ENCODE results near the gene FGF18. TPM values are rescaled to one million over a fixed set of nuclear protein-coding genes. Genes with fewer than 3 reads are reported as not detected.

Gene FGF18
- total and polyA plus RNA-seq, 2 of the 4 experiments (the other 2 are of a cell fraction): 0.15 TPM; not detected in 1

DNA sequence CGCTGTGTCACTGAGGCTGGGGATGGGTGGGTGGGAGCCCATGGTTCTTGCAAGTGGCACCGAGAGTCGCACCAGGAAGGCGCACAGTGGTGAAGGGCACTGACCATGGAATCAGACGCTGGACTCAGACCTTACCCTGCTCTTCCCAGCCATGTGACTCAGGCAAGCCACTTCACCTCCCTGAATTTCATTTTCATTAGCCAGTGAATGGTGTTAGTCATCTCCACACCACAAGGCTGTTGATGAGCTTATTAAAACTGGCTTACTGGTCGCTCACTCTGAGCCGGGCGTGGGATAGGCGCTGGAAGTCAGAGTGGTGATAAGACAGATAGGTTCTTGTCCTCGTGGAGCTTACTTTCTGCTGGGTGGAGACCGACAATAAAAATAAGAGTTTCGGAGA lies 25.1 kb downstream of the FGF18 start:
- H3K27ac ChIP-seq (ENCODE audit: insufficient read depth, low read length): no peak overlapping the region
- H3K79me1 ChIP-seq (ENCODE audit: low read depth in 1 of 2, low read length in 2 of 2): no peaks in the 10 kb centered on the region
- DNase-seq (no peak), ATAC-seq (ENCODE audit: low read depth) (no peak)
- no peak overlapping the region for H2AFZ ChIP-seq (replicated peaks; ENCODE audit: low read length, poor library complexity)
- H3K9me1 ChIP-seq (ENCODE audit: insufficient read depth, low read length): no peaks in the 10 kb centered on the region
- H3K4me3 ChIP-seq (ENCODE audit: insufficient read depth, low read depth, low read length): no peak overlapping the region
- H2BK120ac ChIP-seq (ENCODE audit: low read depth, low read length): no peak overlapping the region
- no peaks in the 10 kb centered on the region for H3K9me3 ChIP-seq (ENCODE audit: control insufficient read depth, insufficient read depth, low read length)
- H4K5ac ChIP-seq (ENCODE audit: low read depth, low read length): no peak overlapping the region
- H2BK5ac ChIP-seq (ENCODE audit: low read depth, low read length, poor library complexity, severe bottlenecking): no peak overlapping the region
- no peak overlapping the region for H3K9ac ChIP-seq (ENCODE audit: low read depth, low read length)
- H2BK20ac ChIP-seq (ENCODE audit: low read depth, low read length): no peak overlapping the region
- no peak overlapping the region for H3K18ac ChIP-seq (ENCODE audit: low read depth, low read length)
- H3K23ac ChIP-seq (ENCODE audit: low read depth, low read length): no peak overlapping the region
- no peak for TF ChIP-seq NFE2L2 (IDR thresholded peaks at IDR 0.05; ENCODE audit: low read depth, low read length)
- TF ChIP-seq, protein P1, sequence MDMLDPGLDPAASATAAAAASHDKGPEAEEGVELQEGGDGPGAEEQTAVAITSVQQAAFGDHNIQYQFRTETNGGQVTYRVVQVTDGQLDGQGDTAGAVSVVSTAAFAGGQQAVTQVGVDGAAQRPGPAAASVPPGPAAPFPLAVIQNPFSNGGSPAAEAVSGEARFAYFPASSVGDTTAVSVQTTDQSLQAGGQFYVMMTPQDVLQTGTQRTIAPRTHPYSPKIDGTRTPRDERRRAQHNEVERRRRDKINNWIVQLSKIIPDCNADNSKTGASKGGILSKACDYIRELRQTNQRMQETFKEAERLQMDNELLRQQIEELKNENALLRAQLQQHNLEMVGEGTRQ (IDR thresholded peaks at IDR 0.05; ENCODE audit: low read depth, low read length): no peak
- TF ChIP-seq MXI1 (IDR thresholded peaks at IDR 0.05; ENCODE audit: borderline replicate concordance, low read depth, low read length): no peak
- no peak for TF ChIP-seq CEBPB (IDR thresholded peaks at IDR 0.05; ENCODE audit: low read depth, low read length)
- TF ChIP-seq SMC3 (IDR thresholded peaks at IDR 0.05; ENCODE audit: low read depth, low read length): no peak
- TF ChIP-seq BHLHE40 (IDR thresholded peaks at IDR 0.05; ENCODE audit: low read depth, low read length): no peak
- TF ChIP-seq, protein P2, sequence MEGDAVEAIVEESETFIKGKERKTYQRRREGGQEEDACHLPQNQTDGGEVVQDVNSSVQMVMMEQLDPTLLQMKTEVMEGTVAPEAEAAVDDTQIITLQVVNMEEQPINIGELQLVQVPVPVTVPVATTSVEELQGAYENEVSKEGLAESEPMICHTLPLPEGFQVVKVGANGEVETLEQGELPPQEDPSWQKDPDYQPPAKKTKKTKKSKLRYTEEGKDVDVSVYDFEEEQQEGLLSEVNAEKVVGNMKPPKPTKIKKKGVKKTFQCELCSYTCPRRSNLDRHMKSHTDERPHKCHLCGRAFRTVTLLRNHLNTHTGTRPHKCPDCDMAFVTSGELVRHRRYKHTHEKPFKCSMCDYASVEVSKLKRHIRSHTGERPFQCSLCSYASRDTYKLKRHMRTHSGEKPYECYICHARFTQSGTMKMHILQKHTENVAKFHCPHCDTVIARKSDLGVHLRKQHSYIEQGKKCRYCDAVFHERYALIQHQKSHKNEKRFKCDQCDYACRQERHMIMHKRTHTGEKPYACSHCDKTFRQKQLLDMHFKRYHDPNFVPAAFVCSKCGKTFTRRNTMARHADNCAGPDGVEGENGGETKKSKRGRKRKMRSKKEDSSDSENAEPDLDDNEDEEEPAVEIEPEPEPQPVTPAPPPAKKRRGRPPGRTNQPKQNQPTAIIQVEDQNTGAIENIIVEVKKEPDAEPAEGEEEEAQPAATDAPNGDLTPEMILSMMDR (conservative IDR thresholded peaks at IDR 0.05; ENCODE audit: low read depth, low read length): no peak
- no peak for TF ChIP-seq MAZ (IDR thresholded peaks at IDR 0.05; ENCODE audit: borderline replicate concordance, low read depth, low read length)
- no peak for TF ChIP-seq FOS (IDR thresholded peaks at IDR 0.05; ENCODE audit: low read depth, low read length)
- TF ChIP-seq RCOR1 (IDR thresholded peaks at IDR 0.05; ENCODE audit: insufficient replicate concordance, low read length): no peak
- TF ChIP-seq RFX5 (IDR thresholded peaks at IDR 0.05; ENCODE audit: low read depth, low read length): no peak
- TF ChIP-seq RAD21 (IDR thresholded peaks at IDR 0.05; ENCODE audit: low read length): no peak
- intact Hi-C loops (cut with micrococcal nuclease) (no loop called here), in situ Hi-C loops (cut with MboI; ENCODE audit: low sequenced_read_pairs) (loop anchor here (25.0 kb wide), 1 partner anchor 418 kb away; no protein-coding TSS in a partner anchor), dilution Hi-C loops (cut with HindIII; ENCODE audit: low sequenced_read_pairs, unreplicated experiment) (no loop called here)
- BruUV-seq (replicated peaks): no TSS peak
- H3K36me3 ChIP-seq (ENCODE audit: control insufficient read depth, insufficient read depth, low read length): no peaks in the 10 kb centered on the region
- no peaks in the 10 kb centered on the region for H3K27me3 ChIP-seq (ENCODE audit: control insufficient read depth, insufficient read depth, low read length)
- ChIA-PET POLR2A (ENCODE audit: unreplicated experiment) (no interaction called here), CTCF (no interaction called here)
- no peak overlapping the region for H3K56ac ChIP-seq (ENCODE audit: extremely low read depth, insufficient read depth, low read length)
- H3K4ac ChIP-seq (ENCODE audit: low read depth, low read length): no peak overlapping the region
- H2AK5ac ChIP-seq (ENCODE audit: low read depth, low read length): no peak overlapping the region
- no peak overlapping the region for H4K8ac ChIP-seq (ENCODE audit: low read depth in 2 of 2, low read length in 2 of 2)
- H3K14ac ChIP-seq (replicated peaks; ENCODE audit: low read depth, low read length): no peak overlapping the region
- WGBS, 2 experiments (ENCODE audit: extremely low coverage in 2 of 2, insufficient read length in 1 of 2): 100% methylated on average over 2 of the region's 12 CpGs; no CpG with 5 or more reads in 1 of the 2 experiments
- H2BK15ac ChIP-seq (ENCODE audit: low read depth, low read length): no peak overlapping the region
- no peak overlapping the region for H2AK9ac ChIP-seq (replicated peaks; ENCODE audit: low read depth, low read length, poor library complexity)
- H3K4me1 ChIP-seq (ENCODE audit: control insufficient read depth, insufficient read depth, low read length): peaks cover 5% of the 10 kb centered on the region; the same call in 1 of the 2 replicates
- no peak overlapping the region for H4K91ac ChIP-seq (ENCODE audit: insufficient read depth, low read depth, low read length)
- no peak overlapping the region for H3K4me2 ChIP-seq (ENCODE audit: low read depth, low read length)
- no peaks in the 10 kb centered on the region for H4K20me1 ChIP-seq (ENCODE audit: insufficient read depth, low read length)
